DMS79 (cell line): ENCODE data around the gene ABHD12.

Source experiments
- DNase-seq: peaks from one replicate; lab custom pipeline; 2025; lab: John Stamatoyannopoulos, UW

The ABHD12 gene

GRCh38 chr20:25257130-25257529 lies 133.5 kb downstream of the ABHD12 start:
- DNase-seq, result no peak

GRCh38 chr20:25256226-25256859 lies 134.3 kb downstream of the ABHD12 start:
- no peak for DNase-seq

- DNase-seq, result no peak
Observed at GRCh38 chr20:25254986-25255680, 135.5 kb downstream of the ABHD12 start.

GRCh38 chr20:25254571-25254970 lies 136.1 kb downstream of the ABHD12 start:
- no peak for DNase-seq

GRCh38 chr20:25253606-25254275 lies 136.9 kb downstream of the ABHD12 start:
- no peak for DNase-seq

GRCh38 chr20:25252686-25253421 lies 137.8 kb downstream of the ABHD12 start:
- no peak for DNase-seq

- DNase-seq, result no peak
Observed at GRCh38 chr20:25252230-25252651, 138.4 kb downstream of the ABHD12 start.

- no peak for DNase-seq
Observed at GRCh38 chr20:25251558-25251957, 139.1 kb downstream of the ABHD12 start.

GRCh38 chr20:25251019-25251418 lies 139.6 kb downstream of the ABHD12 start:
- DNase-seq, result no peak

- DNase-seq, result no peak
Observed at GRCh38 chr20:25250508-25250907, 140.1 kb downstream of the ABHD12 start.
